ENCODE data around the gene KRT36. TPM values are rescaled to one million over a fixed set of nuclear protein-coding genes. Genes with fewer than 3 reads are reported as not detected.

KRT36 gene
- total and polyA plus RNA-seq, 10 of the 15 experiments (the other 5 are each of a cell fraction or from before 2014, with no cell fraction given): not detected

- FAIRE-seq: no peak
- no peaks in the 10 kb centered on the region for H3K79me2 ChIP-seq (ENCODE audit: control insufficient read depth, insufficient read depth, low read length)
- POLR2A ChIA-PET: no interaction called here
- no peak overlapping the region for H2AFZ ChIP-seq (ENCODE audit: control insufficient read depth, low read depth, low read length)
- no peak for DNase-seq (ENCODE audit: low read depth, low spot score)
- SMC1A ChIA-PET (ENCODE audit: uncharacterized antibody, unreplicated experiment): no interaction called here
- no peaks in the 10 kb centered on the region for H4K20me1 ChIP-seq (ENCODE audit: control insufficient read depth, insufficient read depth)
- H3K4me2 ChIP-seq (ENCODE audit: control insufficient read depth, insufficient read depth): no peak overlapping the region
- RAD21 ChIA-PET (ENCODE audit: unreplicated experiment): no interaction called here
- H3K4me1 ChIP-seq (ENCODE audit: control insufficient read depth, insufficient read depth, low read length): no peaks in the 10 kb centered on the region
- no TSS peak for BruUV-seq (replicated peaks)
- no peak overlapping the region for H3K9ac ChIP-seq (ENCODE audit: control insufficient read depth, insufficient read depth, low read length)
- 39% methylated on average over 9 of the region's 9 CpGs for WGBS (ENCODE audit: insufficient coverage, insufficient replicate concordance, low lambda C conversion rate, missing lambda C conversion rate)
- CTCF ChIA-PET: no interaction called here
- H3K27ac ChIP-seq (ENCODE audit: control insufficient read depth, insufficient read depth): no peak overlapping the region
- ATAC-seq: no peak
- H3K9me3 ChIP-seq (replicated peaks; ENCODE audit: control insufficient read depth, insufficient read depth, low read length): no peaks in the 10 kb centered on the region
- in situ Hi-C loops (cut with MboI) (no loop called here), intact Hi-C loops (cut with micrococcal nuclease; ENCODE audit: unreplicated experiment) (no loop called here)
- no peaks in the 10 kb centered on the region for H3K36me3 ChIP-seq (ENCODE audit: control insufficient read depth in 2 of 2, insufficient read depth in 2 of 2, low read length in 1 of 2)
- peaks cover 0 to 2% of the 10 kb centered on the region in 2 experiments; a peak in 2 of 4 replicates for H3K27me3 ChIP-seq (replicated peaks in 1 of 2; ENCODE audit: control insufficient read depth in 2 of 2, insufficient read depth in 2 of 2, low read length in 1 of 2)
- no peak overlapping the region for H3K4me3 ChIP-seq
- no peak for TF ChIP-seq ATF2 (IDR thresholded peaks at IDR 0.05; ENCODE audit: low read length)
- TF ChIP-seq E2F4 (IDR thresholded peaks at IDR 0.05; ENCODE audit: low read depth, low read length): no peak
- TF ChIP-seq SMARCA5 (IDR thresholded peaks at IDR 0.05): no peak
- no peak for TF ChIP-seq NKRF (conservative IDR thresholded peaks at IDR 0.05)
- no peak for TF ChIP-seq YBX1 (IDR thresholded peaks at IDR 0.05)
- no peak for TF ChIP-seq USF2 (IDR thresholded peaks at IDR 0.05; ENCODE audit: borderline replicate concordance, low read depth, low read length)
- no peak for TF ChIP-seq TAF1 (IDR thresholded peaks at IDR 0.05; ENCODE audit: borderline replicate concordance, low read depth, low read length)
- no peak for TF ChIP-seq POLR2AphosphoS2 (IDR thresholded peaks at IDR 0.05; ENCODE audit: low read depth, low read length)
- no peak for TF ChIP-seq USF1 (IDR thresholded peaks at IDR 0.05; ENCODE audit: borderline replicate concordance, extremely low read length, insufficient read depth, low read depth, low read length)
- no peak for TF ChIP-seq HSF1 (IDR thresholded peaks at IDR 0.05; ENCODE audit: low read depth, low read length)
- TF ChIP-seq PAX8 (IDR thresholded peaks at IDR 0.05): no peak
- no peak for TF ChIP-seq NFXL1 (IDR thresholded peaks at IDR 0.05; ENCODE audit: borderline replicate concordance)
- TF ChIP-seq ZBTB4 (CRISPR knock-in tag; IDR thresholded peaks at IDR 0.05): no peak
- TF ChIP-seq SREBF2 (IDR thresholded peaks at IDR 0.05; ENCODE audit: low read length): no peak
These were observed 48.3 kb upstream of the KRT36 start for GRCh38 chr17:41537990-41538389.
